ENCODE data around the gene TRAPPC10.
A peak's percentile ranks its signal among the peaks of the same experiment; 100 is the strongest.

Gene TRAPPC10

DNA sequence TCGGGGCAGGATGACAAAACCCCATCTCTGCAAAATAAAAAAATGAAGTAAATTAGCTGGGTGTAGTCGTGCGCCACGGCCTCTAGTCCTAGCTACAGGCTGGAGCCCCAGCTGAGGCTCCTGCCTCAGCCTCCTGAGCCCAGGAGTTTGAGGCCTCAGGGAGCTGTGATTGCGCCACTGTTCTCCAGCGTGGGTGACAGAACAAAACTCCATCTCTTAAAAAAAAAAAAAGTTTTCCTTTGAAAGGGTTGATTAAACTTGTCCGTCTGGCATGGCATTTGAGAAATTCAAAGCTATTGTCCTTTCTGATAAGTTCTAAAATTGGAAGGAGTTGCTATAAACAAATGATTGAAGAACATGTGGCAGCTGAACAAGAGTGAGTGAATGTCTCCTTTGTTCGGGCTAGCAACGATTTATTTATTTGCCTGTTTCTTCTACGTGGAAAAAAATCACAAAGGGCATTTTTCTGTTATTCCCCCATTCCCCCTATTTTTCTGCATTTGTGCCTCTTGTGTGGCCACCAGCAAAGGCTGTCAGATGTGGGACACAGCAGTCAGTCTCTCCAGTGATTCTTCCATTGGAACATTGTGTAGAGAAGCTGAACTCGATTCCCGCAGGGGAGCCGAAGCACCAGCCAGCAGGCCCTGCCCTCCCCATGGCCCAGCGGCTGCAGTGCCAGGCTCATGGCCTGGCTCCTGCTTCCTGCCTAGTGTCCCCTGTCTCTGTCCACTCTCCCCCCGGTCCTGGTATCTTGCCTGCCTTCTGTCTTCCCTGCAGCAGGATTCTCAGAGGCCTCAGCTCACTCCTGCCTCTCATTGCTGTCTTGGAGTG lies 73.6 kb downstream of the TRAPPC10 start:
- H3K4me3 ChIP-seq, result no peak overlapping the region
- H3K27ac ChIP-seq, result no peak overlapping the region
- H3K9ac ChIP-seq (ENCODE audit: insufficient read length), result peak overlapping the region; percentile 8
- peaks cover 31% of the 10 kb centered on the region for H3K36me3 ChIP-seq (ENCODE audit: insufficient read depth, low read length)
- TF ChIP-seq EZH2 (IDR thresholded peaks at IDR 0.05) (no peak), POLR2AphosphoS5 (IDR thresholded peaks at IDR 0.05; ENCODE audit: borderline replicate concordance, low read depth, low read length) (no peak), FOXP2 (optimal IDR thresholded peaks at IDR 0.05; ENCODE audit: control extremely low read depth, extremely low read length, insufficient read depth) (no peak)
- no peaks in the 10 kb centered on the region for H3K9me3 ChIP-seq (ENCODE audit: low read depth, low read length)
- DNase-seq (ENCODE audit: low read depth, low spot score), result no peak

DNA sequence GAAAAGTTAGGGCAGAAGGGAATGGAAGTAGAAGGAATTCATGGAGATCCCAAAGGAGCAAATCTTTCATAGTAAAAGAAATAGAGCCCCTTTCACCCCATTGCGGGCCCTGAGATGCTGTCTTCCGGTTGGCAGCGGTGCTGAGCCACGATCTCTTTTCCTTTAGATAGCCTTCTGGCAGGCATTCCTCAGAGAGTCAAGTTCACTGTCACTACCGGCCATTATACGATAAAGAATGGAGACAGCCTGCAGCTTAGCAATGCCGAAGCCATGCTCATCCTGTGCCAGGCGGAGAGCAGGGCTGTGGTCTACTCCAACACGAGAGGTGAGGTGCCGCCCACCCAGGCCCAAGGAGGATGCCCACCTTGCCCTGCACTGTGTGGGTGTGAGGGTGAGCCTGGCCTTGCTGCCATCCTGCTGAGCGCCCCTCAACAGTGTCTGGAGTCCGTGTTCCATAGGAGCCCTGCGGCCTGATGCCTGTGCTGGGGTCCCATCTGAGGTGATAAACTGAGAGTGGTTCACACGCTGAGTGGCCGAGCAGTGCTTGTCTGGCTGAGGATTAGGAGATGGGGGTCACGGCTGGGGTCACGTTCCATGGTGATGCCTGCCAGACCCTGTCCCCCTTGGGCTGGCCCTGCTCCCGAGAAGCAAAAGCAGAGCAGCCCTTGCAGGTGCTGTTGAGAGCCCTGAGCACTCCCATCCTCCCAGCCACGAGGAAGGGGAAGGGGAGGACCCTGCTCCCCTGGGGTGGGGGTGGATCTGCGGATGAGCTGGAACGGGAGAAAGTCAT lies 74.7 kb downstream of the TRAPPC10 start:
- TF ChIP-seq POLR2AphosphoS5 (IDR thresholded peaks at IDR 0.05; ENCODE audit: borderline replicate concordance, low read depth, low read length) (no peak), FOXP2 (optimal IDR thresholded peaks at IDR 0.05; ENCODE audit: control extremely low read depth, extremely low read length, insufficient read depth) (no peak), EZH2 (IDR thresholded peaks at IDR 0.05) (no peak)
- no peak overlapping the region for H3K27ac ChIP-seq
- H3K9ac ChIP-seq (ENCODE audit: insufficient read length), result no peak overlapping the region
- no peak for DNase-seq (ENCODE audit: low read depth, low spot score)
- no peaks in the 10 kb centered on the region for H3K9me3 ChIP-seq (ENCODE audit: low read depth, low read length)
- H3K4me3 ChIP-seq, result no peak overlapping the region
- H3K36me3 ChIP-seq (ENCODE audit: insufficient read depth, low read length), result peaks cover 30% of the 10 kb centered on the region

DNA sequence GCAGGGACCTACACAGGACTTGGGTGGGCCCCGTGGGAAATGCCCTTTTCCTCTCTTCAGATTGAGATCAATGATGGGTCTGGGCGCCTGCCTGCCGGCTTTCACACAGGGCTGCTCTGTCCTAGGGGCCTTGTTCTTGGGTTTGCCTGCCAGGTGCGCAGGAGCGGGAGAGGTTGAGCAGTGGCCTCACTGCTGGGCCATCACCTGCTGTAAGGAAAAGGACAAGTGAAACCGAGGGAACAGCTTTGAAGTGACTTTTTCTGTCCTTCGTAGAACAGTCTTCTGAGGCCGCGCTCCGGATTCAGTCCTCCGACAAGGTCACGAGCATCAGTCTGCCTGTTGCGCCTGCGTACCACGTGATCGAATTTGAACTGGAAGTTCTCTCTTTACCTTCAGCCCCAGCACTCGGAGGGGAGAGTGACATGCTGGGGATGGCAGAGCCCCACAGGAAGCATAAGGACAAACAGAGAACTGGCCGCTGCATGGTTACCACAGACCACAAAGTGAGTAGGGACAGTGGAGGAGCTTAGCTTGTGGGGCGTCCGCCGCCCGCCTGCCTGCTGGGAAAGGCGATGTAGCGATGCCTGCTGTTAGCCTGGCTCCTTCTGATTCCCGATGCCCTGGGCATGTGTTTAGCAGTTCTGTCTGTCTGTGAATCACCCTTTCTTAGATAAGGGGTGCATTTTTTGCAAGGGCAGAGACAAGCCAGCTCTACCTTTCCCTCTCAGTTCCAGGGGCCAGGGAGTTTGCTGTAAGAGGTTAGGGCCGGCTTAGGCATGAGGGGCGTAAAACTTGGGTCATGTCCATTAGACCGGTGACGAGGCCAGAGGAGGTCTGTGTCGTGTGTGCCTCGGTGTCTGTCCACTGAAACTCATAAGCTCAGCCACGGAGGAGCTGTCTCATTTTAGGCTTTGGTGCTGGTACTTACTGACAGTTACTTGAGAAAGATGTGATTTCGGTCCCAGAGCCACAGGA lies 75.6 kb downstream of the TRAPPC10 start:
- H3K27ac ChIP-seq, result no peak overlapping the region
- H3K4me3 ChIP-seq, result no peak overlapping the region
- no peak for TF ChIP-seq EZH2 (IDR thresholded peaks at IDR 0.05)
- TF ChIP-seq FOXP2 (optimal IDR thresholded peaks at IDR 0.05; ENCODE audit: control extremely low read depth, extremely low read length, insufficient read depth), result no peak
- no peak for TF ChIP-seq POLR2AphosphoS5 (IDR thresholded peaks at IDR 0.05; ENCODE audit: borderline replicate concordance, low read depth, low read length)
- H3K36me3 ChIP-seq (ENCODE audit: insufficient read depth, low read length), result peaks cover 22% of the 10 kb centered on the region
- DNase-seq (ENCODE audit: low read depth, low spot score), result no peak
- H3K9me3 ChIP-seq (ENCODE audit: low read depth, low read length), result no peaks in the 10 kb centered on the region
- no peak overlapping the region for H3K9ac ChIP-seq (ENCODE audit: insufficient read length)

DNA sequence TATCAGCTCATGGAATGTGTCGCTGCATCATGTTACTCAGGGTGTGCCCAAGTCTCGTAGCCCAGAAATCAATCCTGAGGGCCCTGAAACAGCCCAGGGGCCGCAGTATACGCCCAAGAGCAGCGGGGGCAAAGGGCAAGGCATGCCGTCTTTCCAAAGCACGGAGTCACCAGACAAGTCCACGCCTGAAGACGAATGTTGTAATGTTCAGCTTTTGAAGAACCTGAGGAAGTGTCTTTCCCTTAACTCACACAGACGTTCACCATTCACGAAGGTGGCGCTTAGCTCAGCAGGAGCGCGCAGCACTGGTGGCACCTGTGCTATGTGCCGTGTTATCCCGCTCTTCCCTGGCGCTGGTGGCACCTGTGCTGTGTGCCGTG lies 76.3 kb downstream of the TRAPPC10 start:
- TF ChIP-seq FOXP2 (optimal IDR thresholded peaks at IDR 0.05; ENCODE audit: control extremely low read depth, extremely low read length, insufficient read depth), result no peak
- no peak for TF ChIP-seq EZH2 (IDR thresholded peaks at IDR 0.05)
- TF ChIP-seq POLR2AphosphoS5 (IDR thresholded peaks at IDR 0.05; ENCODE audit: borderline replicate concordance, low read depth, low read length), result no peak
- Histone ChIP-seq H3K36me3 (ENCODE audit: insufficient read depth, low read length) (peaks cover 15% of the 10 kb centered on the region), H3K27ac (no peak overlapping the region), H3K9me3 (ENCODE audit: low read depth, low read length) (no peaks in the 10 kb centered on the region), H3K9ac (ENCODE audit: insufficient read length) (no peak overlapping the region), H3K4me3 (no peak overlapping the region)
- DNase-seq (ENCODE audit: low read depth, low spot score), result no peak

DNA sequence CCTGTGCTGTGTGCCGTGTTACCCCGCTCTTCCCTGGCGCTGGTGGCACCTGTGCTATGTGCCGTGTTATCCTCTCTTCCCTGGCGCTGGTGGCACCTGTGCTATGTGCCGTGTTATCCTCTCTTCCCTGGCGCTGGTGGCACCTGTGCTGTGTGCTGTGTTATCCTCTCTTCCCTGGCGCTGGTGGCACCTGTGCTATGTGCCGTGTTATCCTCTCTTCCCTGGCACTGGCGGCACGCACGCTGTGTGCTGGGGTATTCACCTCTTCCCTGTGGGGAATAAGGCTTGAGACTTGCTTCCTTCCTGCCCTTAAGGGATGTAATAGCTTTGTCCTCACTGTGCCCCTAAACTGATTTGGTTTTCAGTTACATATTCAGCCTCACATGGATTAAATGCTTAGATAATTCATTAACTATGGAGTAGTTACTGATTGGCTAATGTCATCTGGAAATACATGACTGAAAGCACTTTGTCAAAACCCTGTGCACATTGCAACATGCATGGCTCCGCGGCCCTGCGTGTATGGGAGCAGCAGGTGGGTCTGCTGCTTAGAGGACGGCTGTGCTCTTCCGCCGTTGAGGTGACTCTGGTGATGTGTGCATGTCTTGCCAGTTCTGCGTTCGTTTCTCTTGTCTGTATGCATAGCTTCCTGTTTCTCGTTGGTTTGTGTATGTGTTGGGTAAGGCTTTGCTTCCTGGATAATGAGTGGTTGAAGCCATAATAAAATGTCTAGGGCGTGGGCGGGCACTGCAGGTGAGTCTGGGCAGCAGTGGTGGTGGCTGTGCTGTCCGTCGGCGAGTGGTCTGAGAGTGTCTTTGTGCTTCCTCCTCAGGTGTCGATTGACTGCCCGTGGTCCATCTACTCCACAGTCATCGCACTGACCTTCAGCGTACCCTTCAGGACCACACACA lies 77.1 kb downstream of the TRAPPC10 start:
- TF ChIP-seq POLR2AphosphoS5 (IDR thresholded peaks at IDR 0.05; ENCODE audit: borderline replicate concordance, low read depth, low read length), result no peak
- Histone ChIP-seq H3K9ac (ENCODE audit: insufficient read length) (no peak overlapping the region), H3K9me3 (ENCODE audit: low read depth, low read length) (no peaks in the 10 kb centered on the region), H3K4me3 (no peak overlapping the region), H3K27ac (no peak overlapping the region), H3K36me3 (ENCODE audit: insufficient read depth, low read length) (peaks cover 18% of the 10 kb centered on the region)
- DNase-seq (ENCODE audit: low read depth, low spot score), result no peak

DNA sequence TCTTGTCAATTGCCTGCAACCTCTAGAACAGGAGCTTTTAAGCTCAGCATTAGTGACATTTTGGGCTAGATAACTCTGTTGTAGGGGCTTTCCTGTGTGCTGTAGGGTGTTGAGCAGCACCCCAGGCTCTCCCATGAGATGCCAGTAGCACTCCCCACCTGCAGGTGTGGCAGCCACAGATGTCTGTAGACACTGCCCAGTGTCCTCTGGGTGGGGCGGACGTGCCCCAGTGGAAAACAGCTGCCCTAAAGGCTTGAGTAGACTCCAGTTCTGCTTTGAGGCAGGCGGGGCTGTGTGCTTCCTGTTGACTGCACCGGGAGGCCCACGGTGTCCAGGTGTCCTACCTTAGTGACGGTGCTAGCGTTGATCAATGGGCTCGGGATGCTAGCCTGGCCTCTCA lies 78.2 kb downstream of the TRAPPC10 start:
- no peak for DNase-seq (ENCODE audit: low read depth, low spot score)
- H3K27ac ChIP-seq, result no peak overlapping the region
- no peak for TF ChIP-seq EZH2 (IDR thresholded peaks at IDR 0.05)
- no peak for TF ChIP-seq FOXP2 (optimal IDR thresholded peaks at IDR 0.05; ENCODE audit: control extremely low read depth, extremely low read length, insufficient read depth)
- no peak for TF ChIP-seq POLR2AphosphoS5 (IDR thresholded peaks at IDR 0.05; ENCODE audit: borderline replicate concordance, low read depth, low read length)

DNA sequence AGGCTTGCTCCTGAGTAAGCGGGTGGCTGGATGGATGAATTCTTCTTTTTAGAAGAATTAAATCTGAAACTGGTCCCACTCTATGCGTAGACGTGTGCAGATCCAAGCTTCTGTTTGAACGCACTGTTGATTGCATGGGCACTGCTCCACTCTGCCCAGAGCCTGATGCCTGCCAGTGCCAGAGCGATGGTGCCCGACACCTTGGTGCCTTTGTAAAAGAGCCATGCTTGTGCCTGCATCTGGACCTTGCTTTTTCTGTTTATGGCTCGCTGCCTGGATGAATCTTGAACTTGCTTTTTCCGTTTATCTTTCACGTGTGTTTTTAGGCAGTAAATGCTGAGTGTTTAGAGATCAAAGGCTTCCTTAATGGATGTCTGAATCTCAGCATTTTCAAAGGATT lies 80.1 kb downstream of the TRAPPC10 start:
- Histone ChIP-seq H3K9me3 (ENCODE audit: low read depth, low read length) (no peaks in the 10 kb centered on the region), H3K27ac (no peak overlapping the region), H3K4me3 (no peak overlapping the region), H3K9ac (ENCODE audit: insufficient read length) (no peak overlapping the region), H3K36me3 (ENCODE audit: insufficient read depth, low read length) (peaks cover 18% of the 10 kb centered on the region)
- no peak for DNase-seq (ENCODE audit: low read depth, low spot score)
- TF ChIP-seq POLR2AphosphoS5 (IDR thresholded peaks at IDR 0.05; ENCODE audit: borderline replicate concordance, low read depth, low read length) (no peak), EZH2 (IDR thresholded peaks at IDR 0.05) (no peak), FOXP2 (optimal IDR thresholded peaks at IDR 0.05; ENCODE audit: control extremely low read depth, extremely low read length, insufficient read depth) (no peak)

More for the DNA sequence above, 78.2 kb downstream of the TRAPPC10 start:
- Histone ChIP-seq H3K9me3 (ENCODE audit: low read depth, low read length) (no peaks in the 10 kb centered on the region), H3K4me3 (no peak overlapping the region), H3K36me3 (ENCODE audit: insufficient read depth, low read length) (peaks cover 18% of the 10 kb centered on the region), H3K9ac (ENCODE audit: insufficient read length) (no peak overlapping the region)
